Neural progenitor cell (in vitro differentiated cells): Measurements from ENCODE around the gene AJAP1. TPM values are rescaled to one million over a fixed set of nuclear protein-coding genes. Genes with fewer than 3 reads are reported as not detected.
"Not testable (repeated sequence)": the region's sequence is repeated elsewhere in the genome, so short reads cannot be mapped to it uniquely, and the experiment has no call there.

Experiments used
- DNase-seq: peaks from one replicate; pipeline ENCODE4 v3.0.0-alpha.2; 2016; ENCODE audit warnings: low spot score
- H2AFZ ChIP-seq: fragments of 200-600 bp; sonication (generic); replicated peaks from 2 replicates; pipeline ENCODE4 v1.6.1; 2016; ENCODE audit warnings: antibody characterized with exemption
- H3F3A ChIP-seq: fragments of 200-600 bp; sonication (generic); 2 replicates; pipeline ENCODE4 v1.6.1; 2016; ENCODE audit warnings: antibody characterized with exemption, low read depth
- H3K27ac ChIP-seq: fragments of 200-600 bp; sonication (generic); 2 replicates; pipeline ENCODE4 v1.5.1; 2016; ENCODE audit warnings: mild to moderate bottlenecking
- H3K27me3 ChIP-seq: fragments of 200-600 bp; sonication (generic); 2 replicates; pipeline ENCODE4 v1.6.1; 2016; ENCODE audit warnings: mild to moderate bottlenecking, moderate library complexity
- H3K36me3 ChIP-seq: fragments of 200-600 bp; sonication (generic); 2 replicates; pipeline ENCODE4 v1.5.1; 2016
- H3K4me1 ChIP-seq: fragments of 200-600 bp; sonication (generic); 2 replicates; pipeline ENCODE4 v1.6.1; 2016; ENCODE audit warnings: mixed run types
- H3K4me2 ChIP-seq: fragments of 200-600 bp; sonication (generic); 2 replicates; pipeline ENCODE4 v1.6.1; 2016
- H3K4me3 ChIP-seq: fragments of 200-600 bp; sonication (generic); 2 replicates; pipeline ENCODE4 v1.5.1; 2016
- H3K79me2 ChIP-seq: fragments of 200-600 bp; sonication (generic); 2 replicates; pipeline ENCODE4 v1.6.1; 2016; ENCODE audit warnings: low read depth
- H3K9ac ChIP-seq: fragments of 200-600 bp; sonication (generic); 2 replicates; pipeline ENCODE4 v1.6.1; 2016
- H3K9me3 ChIP-seq: fragments of 200-600 bp; sonication (generic); 2 replicates; pipeline ENCODE4 v1.5.1; 2016; ENCODE audit warnings: low read depth
- H4K20me1 ChIP-seq: fragments of 200-600 bp; sonication (generic); 2 replicates; pipeline ENCODE4 v1.6.1; 2016; ENCODE audit warnings: low read depth
- H3K27ac Mint-ChIP-seq: 3 replicates; pipeline ENCODE4 v1.8.0; 2021; ENCODE audit warnings: mixed read lengths
- H3K27me3 Mint-ChIP-seq: 2 replicates; pipeline ENCODE4 v1.8.0; 2022; ENCODE audit warnings: low read depth, mild to moderate bottlenecking, inconsistent platforms, moderate library complexity, mixed read lengths; ENCODE audit not compliant: insufficient read depth
- H3K36me3 Mint-ChIP-seq: 3 replicates; pipeline ENCODE4 v1.8.0; 2021; ENCODE audit warnings: mixed read lengths
- H3K4me1 Mint-ChIP-seq: 3 replicates; pipeline ENCODE4 v1.8.0; 2021; ENCODE audit warnings: mixed read lengths
- H3K4me3 Mint-ChIP-seq: 3 replicates; pipeline ENCODE4 v1.8.0; 2021; ENCODE audit warnings: mild to moderate bottlenecking, moderate library complexity, mixed read lengths
- H3K9me3 Mint-ChIP-seq: 3 replicates; pipeline ENCODE4 v1.8.0; 2020; ENCODE audit warnings: mixed read lengths
- EZH2 ChIP-seq: fragments of 200-600 bp; sonication (generic); IDR thresholded peaks from 2 replicates; pipeline ENCODE4 v1.6.1; 2017; ENCODE audit warnings: antibody characterized with exemption, mild to moderate bottlenecking, moderate library complexity
- EZH2phosphoT487 ChIP-seq: fragments of 200-600 bp; sonication (generic); IDR thresholded peaks from 2 replicates; pipeline ENCODE4 v1.6.1; 2017; ENCODE audit warnings: antibody characterized with exemption
- total RNA-seq: library from RNA; depleted of rRNA; stranded (reverse); fragments of >200 nt; gene quantifications from 2 replicates; pipeline ENCODE4 v1.2.3, GENCODE V29; 2015; ENCODE audit warnings: low replicate concordance
- TF ChIP-seq, protein P1 (sequence below): fragments of 200-600 bp; sonication (generic); IDR thresholded peaks from 2 replicates; pipeline ENCODE4 v1.5.1; 2017; ENCODE audit warnings: antibody characterized with exemption, mild to moderate bottlenecking

AJAP1 gene
- total RNA-seq, 1 donor from 2014 or later = 0.21 TPM

DNA sequence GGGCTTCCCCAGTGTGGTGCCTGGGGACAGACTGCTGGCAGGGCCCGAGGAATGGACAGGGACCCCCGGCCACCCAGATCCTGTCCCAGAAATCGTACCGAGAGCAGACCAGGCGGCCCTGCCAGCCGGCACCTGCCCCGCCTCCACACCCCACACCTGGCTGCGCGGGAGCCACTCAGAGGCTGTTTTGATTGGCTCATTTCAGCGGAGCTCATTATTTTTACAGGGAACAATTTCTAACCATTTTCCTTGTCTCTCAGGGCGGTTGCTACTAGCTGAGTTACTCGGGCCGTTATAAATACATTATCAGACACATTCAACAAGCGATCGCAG, 39.3 kb upstream of the AJAP1 start:
- H3F3A ChIP-seq = no peaks in the 10 kb centered on the region
- H3K4me2 ChIP-seq = no peak overlapping the region
- peaks cover 20% of the 10 kb centered on the region for H3K4me1 Mint-ChIP-seq
- H3K4me1 ChIP-seq = no peaks in the 10 kb centered on the region
- no peak overlapping the region for H3K4me3 Mint-ChIP-seq
- no peak overlapping the region for H3K9ac ChIP-seq
- no peaks in the 10 kb centered on the region for H3K9me3 ChIP-seq
- no peak overlapping the region for H3K27ac ChIP-seq
- H3K79me2 ChIP-seq = no peaks in the 10 kb centered on the region
- H3K36me3 ChIP-seq = no peaks in the 10 kb centered on the region
- H3K9me3 Mint-ChIP-seq = peaks cover 11% of the 10 kb centered on the region
- H3K4me3 ChIP-seq = no peak overlapping the region
- no peak overlapping the region for H2AFZ ChIP-seq
- no peak for TF ChIP-seq EZH2
- peaks cover 6% of the 10 kb centered on the region for H3K27me3 Mint-ChIP-seq
- H3K27me3 ChIP-seq = no peaks in the 10 kb centered on the region
- H4K20me1 ChIP-seq = no peaks in the 10 kb centered on the region
- no peaks in the 10 kb centered on the region for H3K36me3 Mint-ChIP-seq
- no peak overlapping the region for H3K27ac Mint-ChIP-seq
- no peak for DNase-seq

DNA sequence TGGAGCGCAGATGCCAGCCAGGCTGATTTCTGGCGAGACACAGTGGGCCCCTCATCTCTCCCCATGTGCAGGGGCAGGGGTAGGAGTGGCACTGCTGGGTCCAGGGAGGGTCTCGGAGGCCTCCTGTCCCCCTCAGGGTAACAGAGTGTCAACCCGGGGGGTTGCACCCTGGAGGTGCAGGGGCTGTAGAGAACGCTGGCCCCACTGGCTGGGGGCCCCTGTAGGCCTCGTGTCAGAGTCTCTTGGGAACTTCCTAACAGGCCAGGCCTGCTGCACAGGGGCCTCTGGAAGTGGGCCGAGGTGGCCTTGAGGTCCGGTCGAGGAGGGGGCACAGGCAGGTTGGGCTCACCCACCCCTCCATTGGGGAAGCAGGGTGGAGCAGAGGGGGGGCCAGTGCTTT, 38.9 kb upstream of the AJAP1 start:
- Mint-ChIP-seq H3K4me3 (no peak overlapping the region), H3K27ac (no peak overlapping the region), H3K4me1 (peaks cover 20% of the 10 kb centered on the region), H3K27me3 (peaks cover 6% of the 10 kb centered on the region), H3K9me3 (peaks cover 7% of the 10 kb centered on the region), H3K36me3 (no peaks in the 10 kb centered on the region)
- no peaks in the 10 kb centered on the region for H3K27me3 ChIP-seq
- no peak overlapping the region for H2AFZ ChIP-seq
- no peaks in the 10 kb centered on the region for H4K20me1 ChIP-seq
- H3F3A ChIP-seq = no peaks in the 10 kb centered on the region
- no peaks in the 10 kb centered on the region for H3K79me2 ChIP-seq
- H3K4me3 ChIP-seq = no peak overlapping the region
- no peaks in the 10 kb centered on the region for H3K4me1 ChIP-seq
- no peaks in the 10 kb centered on the region for H3K36me3 ChIP-seq
- TF ChIP-seq EZH2phosphoT487 (no peak), EZH2 (no peak)
- TF ChIP-seq, protein P1, sequence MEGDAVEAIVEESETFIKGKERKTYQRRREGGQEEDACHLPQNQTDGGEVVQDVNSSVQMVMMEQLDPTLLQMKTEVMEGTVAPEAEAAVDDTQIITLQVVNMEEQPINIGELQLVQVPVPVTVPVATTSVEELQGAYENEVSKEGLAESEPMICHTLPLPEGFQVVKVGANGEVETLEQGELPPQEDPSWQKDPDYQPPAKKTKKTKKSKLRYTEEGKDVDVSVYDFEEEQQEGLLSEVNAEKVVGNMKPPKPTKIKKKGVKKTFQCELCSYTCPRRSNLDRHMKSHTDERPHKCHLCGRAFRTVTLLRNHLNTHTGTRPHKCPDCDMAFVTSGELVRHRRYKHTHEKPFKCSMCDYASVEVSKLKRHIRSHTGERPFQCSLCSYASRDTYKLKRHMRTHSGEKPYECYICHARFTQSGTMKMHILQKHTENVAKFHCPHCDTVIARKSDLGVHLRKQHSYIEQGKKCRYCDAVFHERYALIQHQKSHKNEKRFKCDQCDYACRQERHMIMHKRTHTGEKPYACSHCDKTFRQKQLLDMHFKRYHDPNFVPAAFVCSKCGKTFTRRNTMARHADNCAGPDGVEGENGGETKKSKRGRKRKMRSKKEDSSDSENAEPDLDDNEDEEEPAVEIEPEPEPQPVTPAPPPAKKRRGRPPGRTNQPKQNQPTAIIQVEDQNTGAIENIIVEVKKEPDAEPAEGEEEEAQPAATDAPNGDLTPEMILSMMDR = no peak
- no peak overlapping the region for H3K4me2 ChIP-seq
- no peak overlapping the region for H3K9ac ChIP-seq
- no peak overlapping the region for H3K27ac ChIP-seq
- no peak for DNase-seq
- H3K9me3 ChIP-seq = no peaks in the 10 kb centered on the region

DNA sequence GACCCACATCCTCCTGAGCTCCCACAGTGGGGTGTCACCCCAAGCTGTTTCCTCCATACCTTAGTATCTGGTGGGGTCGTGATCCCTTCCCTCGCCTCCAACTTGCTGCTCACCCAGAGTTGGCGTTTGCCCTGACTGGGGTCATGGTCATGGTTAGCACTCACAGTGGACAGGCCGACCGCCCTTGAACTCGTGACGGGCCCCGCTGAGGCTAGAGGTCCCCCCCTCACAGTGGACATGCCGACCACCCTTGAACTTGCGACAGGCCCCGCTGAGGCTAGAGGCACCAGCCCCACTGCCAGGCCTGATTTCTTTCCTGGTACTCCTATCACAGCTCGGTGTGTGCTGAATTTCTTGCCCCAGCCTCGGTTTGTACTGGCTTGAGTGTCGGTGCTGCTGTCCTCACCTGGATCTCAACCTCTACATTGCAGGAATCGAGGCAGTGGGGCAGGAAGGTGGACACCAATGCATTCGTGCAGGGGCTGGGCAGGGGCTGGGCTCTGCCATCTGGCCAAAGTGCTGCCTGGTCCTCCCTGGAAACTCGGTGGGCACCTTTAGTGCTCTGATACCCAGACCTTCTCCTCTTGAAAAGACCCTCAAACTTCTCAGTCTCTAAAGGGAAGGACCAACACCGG, 37.5 kb upstream of the AJAP1 start:
- H3K4me3 Mint-ChIP-seq = no peak overlapping the region
- Histone ChIP-seq H3K4me1 (no peaks in the 10 kb centered on the region), H3K79me2 (no peaks in the 10 kb centered on the region), H3K36me3 (no peaks in the 10 kb centered on the region), H3K27ac (no peak overlapping the region), H3K27me3 (no peaks in the 10 kb centered on the region), H3K4me2 (no peak overlapping the region), H3K9ac (no peak overlapping the region), H4K20me1 (no peaks in the 10 kb centered on the region), H3K4me3 (no peak overlapping the region), H3F3A (no peaks in the 10 kb centered on the region), H3K9me3 (no peaks in the 10 kb centered on the region), H2AFZ (no peak overlapping the region)
- H3K27me3 Mint-ChIP-seq = peaks cover 8% of the 10 kb centered on the region
- TF ChIP-seq EZH2phosphoT487 = no peak
- TF ChIP-seq EZH2 = no peak
- TF ChIP-seq, protein P1 = no peak
- H3K27ac Mint-ChIP-seq = no peak overlapping the region
- peaks cover 20% of the 10 kb centered on the region for H3K4me1 Mint-ChIP-seq
- H3K36me3 Mint-ChIP-seq = no peaks in the 10 kb centered on the region
- DNase-seq = no peak
- no peaks in the 10 kb centered on the region for H3K9me3 Mint-ChIP-seq

DNA sequence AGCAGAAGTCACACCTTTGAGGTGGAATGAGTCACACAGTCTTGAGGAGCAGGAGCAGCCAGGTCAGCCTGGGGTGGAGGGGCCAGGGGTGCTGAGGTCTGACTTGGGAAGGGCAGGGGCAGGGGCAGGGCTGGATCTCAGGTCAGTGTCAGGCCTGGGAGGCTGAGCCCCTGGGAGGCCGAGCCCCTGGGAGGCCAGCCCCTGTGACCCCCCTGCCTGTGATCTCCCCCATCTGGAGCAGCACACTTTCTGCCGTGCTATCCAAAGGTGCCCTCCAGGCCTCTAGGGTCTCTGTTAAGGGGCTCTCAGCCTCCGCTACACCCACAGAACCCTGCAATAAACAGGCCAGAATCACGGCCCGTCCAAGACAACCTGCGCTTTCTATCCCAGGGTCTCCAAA, 36.9 kb upstream of the AJAP1 start:
- H3K36me3 Mint-ChIP-seq = no peaks in the 10 kb centered on the region
- Histone ChIP-seq H3K9ac (no peak overlapping the region), H3K4me2 (no peak overlapping the region), H3K9me3 (no peaks in the 10 kb centered on the region), H3K79me2 (no peaks in the 10 kb centered on the region), H3F3A (no peaks in the 10 kb centered on the region), H3K4me3 (no peak overlapping the region), H3K36me3 (no peaks in the 10 kb centered on the region), H2AFZ (no peak overlapping the region), H3K27me3 (no peaks in the 10 kb centered on the region), H3K27ac (no peak overlapping the region), H4K20me1 (no peaks in the 10 kb centered on the region), H3K4me1 (no peaks in the 10 kb centered on the region)
- TF ChIP-seq EZH2phosphoT487 (no peak), EZH2 (no peak)
- TF ChIP-seq, protein P1 = no peak
- H3K27me3 Mint-ChIP-seq = peaks cover 6% of the 10 kb centered on the region
- no peak for DNase-seq
- H3K9me3 Mint-ChIP-seq = no peaks in the 10 kb centered on the region
- no peak overlapping the region for H3K4me3 Mint-ChIP-seq
- no peak overlapping the region for H3K27ac Mint-ChIP-seq
- peaks cover 16% of the 10 kb centered on the region for H3K4me1 Mint-ChIP-seq

DNA sequence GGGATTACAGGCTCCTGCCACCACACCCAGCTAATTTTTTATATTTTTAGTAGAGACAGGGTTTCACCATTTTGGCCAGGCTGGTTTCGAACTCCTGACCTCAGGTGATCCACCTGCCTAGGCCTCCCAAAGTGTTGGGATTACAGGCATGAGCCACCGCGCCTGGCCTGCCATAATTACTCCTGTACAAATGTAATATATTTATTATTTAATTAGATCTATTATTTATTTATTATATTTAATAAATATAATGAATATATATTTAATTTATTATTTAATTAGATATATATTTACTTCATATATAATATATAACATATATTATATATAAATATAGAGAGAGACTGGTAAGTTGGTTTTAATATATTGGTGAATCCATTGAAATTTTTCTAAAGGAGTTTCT, 35.6 kb upstream of the AJAP1 start:
- H3K27me3 Mint-ChIP-seq, H3K27me3 ChIP-seq, H3K36me3 Mint-ChIP-seq, H3K4me1 Mint-ChIP-seq, H3F3A ChIP-seq, H3K9me3 ChIP-seq, H4K20me1 ChIP-seq, DNase-seq, H2AFZ ChIP-seq, H3K27ac ChIP-seq, H3K9me3 Mint-ChIP-seq, H3K27ac Mint-ChIP-seq, H3K4me3 Mint-ChIP-seq, H3K36me3 ChIP-seq, H3K4me1 ChIP-seq, H3K4me3 ChIP-seq, H3K79me2 ChIP-seq, H3K9ac ChIP-seq, H3K4me2 ChIP-seq: not testable (repeated sequence)
